AG10803 (cell line): Measurements from ENCODE around the gene C4BPA.

Experiments
- DNase-seq: peaks from one replicate; pipeline ENCODE4 v3.0.0; 2010; ENCODE audit warnings: low read depth
- H3K4me3 ChIP-seq: 2 replicates; pipeline ENCODE4 v1.5.1; 2011; ENCODE audit warnings: mild to moderate bottlenecking, low read length, control low read depth
- TF ChIP-seq, protein P1 (sequence below): conservative IDR thresholded peaks from 2 replicates; pipeline ENCODE4 v1.5.1; 2011; ENCODE audit warnings: mild to moderate bottlenecking, low read length, control low read depth, inconsistent platforms

Gene C4BPA

GRCh38 chr1:207076181-207076955, 27.7 kb upstream of the C4BPA start:
- TF ChIP-seq, protein P1, sequence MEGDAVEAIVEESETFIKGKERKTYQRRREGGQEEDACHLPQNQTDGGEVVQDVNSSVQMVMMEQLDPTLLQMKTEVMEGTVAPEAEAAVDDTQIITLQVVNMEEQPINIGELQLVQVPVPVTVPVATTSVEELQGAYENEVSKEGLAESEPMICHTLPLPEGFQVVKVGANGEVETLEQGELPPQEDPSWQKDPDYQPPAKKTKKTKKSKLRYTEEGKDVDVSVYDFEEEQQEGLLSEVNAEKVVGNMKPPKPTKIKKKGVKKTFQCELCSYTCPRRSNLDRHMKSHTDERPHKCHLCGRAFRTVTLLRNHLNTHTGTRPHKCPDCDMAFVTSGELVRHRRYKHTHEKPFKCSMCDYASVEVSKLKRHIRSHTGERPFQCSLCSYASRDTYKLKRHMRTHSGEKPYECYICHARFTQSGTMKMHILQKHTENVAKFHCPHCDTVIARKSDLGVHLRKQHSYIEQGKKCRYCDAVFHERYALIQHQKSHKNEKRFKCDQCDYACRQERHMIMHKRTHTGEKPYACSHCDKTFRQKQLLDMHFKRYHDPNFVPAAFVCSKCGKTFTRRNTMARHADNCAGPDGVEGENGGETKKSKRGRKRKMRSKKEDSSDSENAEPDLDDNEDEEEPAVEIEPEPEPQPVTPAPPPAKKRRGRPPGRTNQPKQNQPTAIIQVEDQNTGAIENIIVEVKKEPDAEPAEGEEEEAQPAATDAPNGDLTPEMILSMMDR: no peak
- H3K4me3 ChIP-seq: no peak overlapping the region
- peak; percentile 38 for DNase-seq

GRCh38 chr1:207077012-207077411, 27.0 kb upstream of the C4BPA start:
- no peak for DNase-seq
- no peak overlapping the region for H3K4me3 ChIP-seq
- TF ChIP-seq, protein P1: no peak; the same call in 1 of the 2 replicates

GRCh38 chr1:207077470-207078377, 26.3 kb upstream of the C4BPA start:
- no peak overlapping the region for H3K4me3 ChIP-seq
- TF ChIP-seq, protein P1: peak; percentile 99

GRCh38 chr1:207078578-207079132, 25.4 kb upstream of the C4BPA start:
- DNase-seq: no peak
- H3K4me3 ChIP-seq: no peak overlapping the region
- TF ChIP-seq, protein P1: no peak

More at GRCh38 chr1:207077470-207078377, 26.3 kb upstream of the C4BPA start:
- DNase-seq: peak; percentile 81

GRCh38 chr1:207079706-207080241, 24.3 kb upstream of the C4BPA start:
- no peak overlapping the region for H3K4me3 ChIP-seq
- no peak for DNase-seq
- TF ChIP-seq, protein P1: no peak

DNA sequence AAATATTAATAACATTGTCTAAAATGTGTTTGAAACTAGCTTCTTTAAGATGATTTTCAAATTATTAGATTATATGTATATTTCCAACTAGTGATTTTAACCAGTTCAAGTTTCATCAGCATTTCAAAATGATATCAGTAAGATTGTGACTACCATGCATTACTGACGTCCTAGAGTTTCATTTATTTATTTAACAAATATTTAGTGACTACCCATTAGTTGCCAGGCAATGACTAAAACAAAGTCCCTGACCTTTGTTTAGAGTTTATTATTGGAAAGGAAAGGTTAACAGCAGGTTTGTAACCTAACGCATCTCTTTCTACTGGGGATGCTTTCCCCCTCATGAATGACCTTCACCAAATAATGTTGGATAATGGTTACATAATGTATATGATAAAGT, 22.9 kb upstream of the C4BPA start:
- no peak for DNase-seq
- H3K4me3 ChIP-seq: no peak overlapping the region
- TF ChIP-seq, protein P1: no peak
